ENCODE data around the gene NRL.

DNA sequence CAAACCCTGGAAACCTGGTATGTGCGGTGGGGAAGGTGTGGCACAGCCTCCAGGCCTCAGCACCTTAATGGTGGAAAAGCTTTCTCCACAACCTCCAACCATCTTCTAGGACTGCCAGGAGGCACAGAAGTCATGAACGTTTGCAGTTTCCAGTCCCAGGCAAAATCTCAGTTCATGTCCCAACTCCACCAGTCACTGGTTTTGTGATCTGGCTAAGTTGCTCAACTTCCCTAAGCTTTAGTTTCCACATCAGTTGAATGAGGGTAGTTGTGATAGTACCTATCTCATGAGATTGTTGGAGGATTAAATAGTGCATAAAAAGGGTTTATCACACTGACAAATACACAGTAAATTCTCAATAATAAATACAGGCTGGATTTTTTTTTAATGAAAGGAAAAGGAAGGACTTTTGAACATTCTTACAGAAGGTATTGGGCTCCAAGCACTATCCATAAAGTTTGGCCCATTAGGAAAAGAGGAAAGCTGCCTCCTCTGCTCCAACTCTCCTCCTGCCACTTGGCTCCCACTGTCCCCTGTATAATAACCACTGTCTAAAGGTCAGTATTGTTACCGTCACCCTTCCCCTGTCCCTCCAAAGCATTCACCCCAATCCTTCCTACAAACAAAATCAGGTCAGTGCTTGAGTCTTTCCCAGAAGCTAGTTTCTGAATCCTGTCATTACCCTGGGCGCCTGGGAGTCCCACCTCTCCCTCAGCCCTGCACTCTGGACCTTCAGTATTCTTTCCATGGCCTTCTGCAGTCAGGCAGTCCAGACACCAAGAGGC, 14.4 kb downstream of the NRL start:
- TF ChIP-seq EZH2 (IDR thresholded peaks at IDR 0.05; ENCODE audit: low read length, missing control alignments), result no peak
- no peak for TF ChIP-seq CTCF (conservative IDR thresholded peaks at IDR 0.05 in 1 of 2, IDR thresholded peaks at IDR 0.05 in 1 of 2; ENCODE audit: low read depth in 1 of 2, low read length in 2 of 2)

All from fibroblast of lung (primary cell).